Measurements from ENCODE around the gene SEMA3A.

Gene SEMA3A

GRCh38 chr7:84176716-84177115, 17.9 kb downstream of the SEMA3A start:
- H3K36me3 ChIP-seq (ENCODE audit: control insufficient read depth in 4 of 4, insufficient read depth in 4 of 4, low read length in 3 of 4) = no peaks in the 10 kb centered on the region
- H3K27ac ChIP-seq (ENCODE audit: insufficient read depth in 1 of 2, low read depth in 1 of 2, low read length in 2 of 2, poor library complexity in 1 of 2, severe bottlenecking in 2 of 2) = no peak overlapping the region
- no CpG with 5 or more reads among the region's 2 CpGs for WGBS (ENCODE audit: insufficient coverage)
- no peaks in the 10 kb centered on the region for H3K4me1 ChIP-seq (ENCODE audit: control extremely low read depth in 1 of 4, control insufficient read depth in 4 of 4, insufficient read depth in 4 of 4, low read length in 3 of 4)
- no peaks in the 10 kb centered on the region for H3K27me3 ChIP-seq (replicated peaks in 2 of 5; ENCODE audit: control insufficient read depth in 4 of 5, insufficient read depth in 5 of 5, low read length in 4 of 5)
- ChIA-PET CTCF (no interaction called here), POLR2A (no interaction called here)
- no peak overlapping the region for H3K4me3 ChIP-seq (ENCODE audit: control insufficient read depth in 1 of 7, extremely low read depth in 1 of 7, insufficient read depth in 4 of 7, low read depth in 2 of 7, low read length in 6 of 7)
- DNase-seq = no peak
- H3K9me3 ChIP-seq (ENCODE audit: control extremely low read depth in 1 of 5, control insufficient read depth in 4 of 5, insufficient read depth in 2 of 5, low read depth in 1 of 5, low read length in 4 of 5) = peaks cover 0 to 5% (median 0%) of the 10 kb centered on the region in 5 experiments

GRCh38 chr7:84175461-84175860, 19.1 kb downstream of the SEMA3A start:
- Histone ChIP-seq H3K4me1 (ENCODE audit: control extremely low read depth in 1 of 4, control insufficient read depth in 4 of 4, insufficient read depth in 4 of 4, low read length in 3 of 4) (no peaks in the 10 kb centered on the region), H3K27ac (ENCODE audit: insufficient read depth in 1 of 2, low read depth in 1 of 2, low read length in 2 of 2, poor library complexity in 1 of 2, severe bottlenecking in 2 of 2) (no peak overlapping the region), H3K9me3 (ENCODE audit: control extremely low read depth in 1 of 5, control insufficient read depth in 4 of 5, insufficient read depth in 2 of 5, low read depth in 1 of 5, low read length in 4 of 5) (peaks cover 0 to 5% (median 0%) of the 10 kb centered on the region in 5 experiments), H3K27me3 (replicated peaks in 2 of 5; ENCODE audit: control insufficient read depth in 4 of 5, insufficient read depth in 5 of 5, low read length in 4 of 5) (no peaks in the 10 kb centered on the region), H3K36me3 (ENCODE audit: control insufficient read depth in 4 of 4, insufficient read depth in 4 of 4, low read length in 3 of 4) (no peaks in the 10 kb centered on the region), H3K4me3 (ENCODE audit: control insufficient read depth in 1 of 7, extremely low read depth in 1 of 7, insufficient read depth in 4 of 7, low read depth in 2 of 7, low read length in 6 of 7) (no peak overlapping the region)
- WGBS (ENCODE audit: insufficient coverage) = 80% methylated on average over 1 of the region's 2 CpGs
- no peak for DNase-seq
- CTCF ChIA-PET = no interaction called here
- POLR2A ChIA-PET = no interaction called here

- H3K4me3 ChIP-seq (ENCODE audit: control insufficient read depth in 1 of 7, extremely low read depth in 1 of 7, insufficient read depth in 4 of 7, low read depth in 2 of 7, low read length in 6 of 7) = no peak overlapping the region
- no peaks in the 10 kb centered on the region for H3K4me1 ChIP-seq (ENCODE audit: control extremely low read depth in 1 of 4, control insufficient read depth in 4 of 4, insufficient read depth in 4 of 4, low read length in 3 of 4)
- CTCF ChIA-PET = no interaction called here
- 92% methylated on average over 2 of the region's 2 CpGs for WGBS (ENCODE audit: insufficient coverage)
- no peak for DNase-seq
- no peak overlapping the region for H3K27ac ChIP-seq (ENCODE audit: insufficient read depth in 1 of 2, low read depth in 1 of 2, low read length in 2 of 2, poor library complexity in 1 of 2, severe bottlenecking in 2 of 2)
- H3K36me3 ChIP-seq (ENCODE audit: control insufficient read depth in 4 of 4, insufficient read depth in 4 of 4, low read length in 3 of 4) = no peaks in the 10 kb centered on the region
- peaks cover 0 to 5% (median 0%) of the 10 kb centered on the region in 5 experiments for H3K9me3 ChIP-seq (ENCODE audit: control extremely low read depth in 1 of 5, control insufficient read depth in 4 of 5, insufficient read depth in 2 of 5, low read depth in 1 of 5, low read length in 4 of 5)
- POLR2A ChIA-PET = no interaction called here
- no peaks in the 10 kb centered on the region for H3K27me3 ChIP-seq (replicated peaks in 2 of 5; ENCODE audit: control insufficient read depth in 4 of 5, insufficient read depth in 5 of 5, low read length in 4 of 5)
Measured at GRCh38 chr7:84170646-84171045, 23.9 kb downstream of the SEMA3A start.

GRCh38 chr7:84162584-84162983, 32.0 kb downstream of the SEMA3A start:
- CTCF ChIA-PET = interaction anchor here (0.6 to 1.0 kb wide), 2 partner anchors 20 to 77 kb away, joined by 3 read pairs; no protein-coding TSS in a partner anchor

GRCh38 chr7:84162125-84162524, 32.5 kb downstream of the SEMA3A start:
- ChIA-PET POLR2A (no interaction called here), CTCF (interaction anchor here (1.0 kb wide), 1 partner anchor 20 kb away, joined by 3 read pairs; no protein-coding TSS in a partner anchor)
- Histone ChIP-seq H3K27ac (ENCODE audit: insufficient read depth in 1 of 2, low read depth in 1 of 2, low read length in 2 of 2, poor library complexity in 1 of 2, severe bottlenecking in 2 of 2) (no peak overlapping the region), H3K27me3 (replicated peaks in 2 of 5; ENCODE audit: control insufficient read depth in 4 of 5, insufficient read depth in 5 of 5, low read length in 4 of 5) (no peaks in the 10 kb centered on the region), H3K9me3 (ENCODE audit: control extremely low read depth in 1 of 5, control insufficient read depth in 4 of 5, insufficient read depth in 2 of 5, low read depth in 1 of 5, low read length in 4 of 5) (peaks cover 0 to 1% (median 0%) of the 10 kb centered on the region in 5 experiments), H3K36me3 (ENCODE audit: control insufficient read depth in 4 of 4, insufficient read depth in 4 of 4, low read length in 3 of 4) (no peaks in the 10 kb centered on the region), H3K4me1 (ENCODE audit: control extremely low read depth in 1 of 4, control insufficient read depth in 4 of 4, insufficient read depth in 4 of 4, low read length in 3 of 4) (no peaks in the 10 kb centered on the region), H3K4me3 (ENCODE audit: control insufficient read depth in 1 of 7, extremely low read depth in 1 of 7, insufficient read depth in 4 of 7, low read depth in 2 of 7, low read length in 6 of 7) (no peak overlapping the region)
- no peak for DNase-seq

More at GRCh38 chr7:84162584-84162983, 32.0 kb downstream of the SEMA3A start:
- POLR2A ChIA-PET = no interaction called here
- DNase-seq = no peak
- WGBS (ENCODE audit: insufficient coverage) = 92% methylated on average over 1 of the region's 1 CpG
- no peak overlapping the region for H3K4me3 ChIP-seq (ENCODE audit: control insufficient read depth in 1 of 7, extremely low read depth in 1 of 7, insufficient read depth in 4 of 7, low read depth in 2 of 7, low read length in 6 of 7)
- H3K9me3 ChIP-seq (ENCODE audit: control extremely low read depth in 1 of 5, control insufficient read depth in 4 of 5, insufficient read depth in 2 of 5, low read depth in 1 of 5, low read length in 4 of 5) = peaks cover 0 to 1% (median 0%) of the 10 kb centered on the region in 5 experiments
- no peaks in the 10 kb centered on the region for H3K36me3 ChIP-seq (ENCODE audit: control insufficient read depth in 4 of 4, insufficient read depth in 4 of 4, low read length in 3 of 4)
- no peaks in the 10 kb centered on the region for H3K27me3 ChIP-seq (replicated peaks in 2 of 5; ENCODE audit: control insufficient read depth in 4 of 5, insufficient read depth in 5 of 5, low read length in 4 of 5)
- no peak overlapping the region for H3K27ac ChIP-seq (ENCODE audit: insufficient read depth in 1 of 2, low read depth in 1 of 2, low read length in 2 of 2, poor library complexity in 1 of 2, severe bottlenecking in 2 of 2)
- no peaks in the 10 kb centered on the region for H3K4me1 ChIP-seq (ENCODE audit: control extremely low read depth in 1 of 4, control insufficient read depth in 4 of 4, insufficient read depth in 4 of 4, low read length in 3 of 4)

- ChIA-PET POLR2A (no interaction called here), CTCF (interaction anchor here (1.0 kb wide), 1 partner anchor 21 kb away, joined by 3 read pairs; no protein-coding TSS in a partner anchor)
- H3K4me3 ChIP-seq (ENCODE audit: control insufficient read depth in 1 of 7, extremely low read depth in 1 of 7, insufficient read depth in 4 of 7, low read depth in 2 of 7, low read length in 6 of 7) = no peak overlapping the region
- no peaks in the 10 kb centered on the region for H3K36me3 ChIP-seq (ENCODE audit: control insufficient read depth in 4 of 4, insufficient read depth in 4 of 4, low read length in 3 of 4)
- no peak overlapping the region for H3K27ac ChIP-seq (ENCODE audit: insufficient read depth in 1 of 2, low read depth in 1 of 2, low read length in 2 of 2, poor library complexity in 1 of 2, severe bottlenecking in 2 of 2)
- no peaks in the 10 kb centered on the region for H3K27me3 ChIP-seq (replicated peaks in 2 of 5; ENCODE audit: control insufficient read depth in 4 of 5, insufficient read depth in 5 of 5, low read length in 4 of 5)
- no peaks in the 10 kb centered on the region for H3K4me1 ChIP-seq (ENCODE audit: control extremely low read depth in 1 of 4, control insufficient read depth in 4 of 4, insufficient read depth in 4 of 4, low read length in 3 of 4)
- no CpG with 5 or more reads among the region's 1 CpG for WGBS (ENCODE audit: insufficient coverage)
- DNase-seq = no peak
- peaks cover 0 to 1% (median 0%) of the 10 kb centered on the region in 5 experiments for H3K9me3 ChIP-seq (ENCODE audit: control extremely low read depth in 1 of 5, control insufficient read depth in 4 of 5, insufficient read depth in 2 of 5, low read depth in 1 of 5, low read length in 4 of 5)
Measured at GRCh38 chr7:84161398-84161797, 33.2 kb downstream of the SEMA3A start.

GRCh38 chr7:84159435-84159834, 35.2 kb downstream of the SEMA3A start:
- no peaks in the 10 kb centered on the region for H3K36me3 ChIP-seq (ENCODE audit: control insufficient read depth in 4 of 4, insufficient read depth in 4 of 4, low read length in 3 of 4)
- no peaks in the 10 kb centered on the region for H3K27me3 ChIP-seq (replicated peaks in 2 of 5; ENCODE audit: control insufficient read depth in 4 of 5, insufficient read depth in 5 of 5, low read length in 4 of 5)
- H3K27ac ChIP-seq (ENCODE audit: insufficient read depth in 1 of 2, low read depth in 1 of 2, low read length in 2 of 2, poor library complexity in 1 of 2, severe bottlenecking in 2 of 2) = no peak overlapping the region
- ChIA-PET CTCF (no interaction called here), POLR2A (no interaction called here)
- no peak overlapping the region for H3K4me3 ChIP-seq (ENCODE audit: control insufficient read depth in 1 of 7, extremely low read depth in 1 of 7, insufficient read depth in 4 of 7, low read depth in 2 of 7, low read length in 6 of 7)
- DNase-seq = no peak
- H3K4me1 ChIP-seq (ENCODE audit: control extremely low read depth in 1 of 4, control insufficient read depth in 4 of 4, insufficient read depth in 4 of 4, low read length in 3 of 4) = no peaks in the 10 kb centered on the region
- H3K9me3 ChIP-seq (ENCODE audit: control extremely low read depth in 1 of 5, control insufficient read depth in 4 of 5, insufficient read depth in 2 of 5, low read depth in 1 of 5, low read length in 4 of 5) = no peaks in the 10 kb centered on the region

Measured in common myeloid progenitor, CD34-positive (primary cell).